Measurements from ENCODE around the gene CFAP99.

DNA sequence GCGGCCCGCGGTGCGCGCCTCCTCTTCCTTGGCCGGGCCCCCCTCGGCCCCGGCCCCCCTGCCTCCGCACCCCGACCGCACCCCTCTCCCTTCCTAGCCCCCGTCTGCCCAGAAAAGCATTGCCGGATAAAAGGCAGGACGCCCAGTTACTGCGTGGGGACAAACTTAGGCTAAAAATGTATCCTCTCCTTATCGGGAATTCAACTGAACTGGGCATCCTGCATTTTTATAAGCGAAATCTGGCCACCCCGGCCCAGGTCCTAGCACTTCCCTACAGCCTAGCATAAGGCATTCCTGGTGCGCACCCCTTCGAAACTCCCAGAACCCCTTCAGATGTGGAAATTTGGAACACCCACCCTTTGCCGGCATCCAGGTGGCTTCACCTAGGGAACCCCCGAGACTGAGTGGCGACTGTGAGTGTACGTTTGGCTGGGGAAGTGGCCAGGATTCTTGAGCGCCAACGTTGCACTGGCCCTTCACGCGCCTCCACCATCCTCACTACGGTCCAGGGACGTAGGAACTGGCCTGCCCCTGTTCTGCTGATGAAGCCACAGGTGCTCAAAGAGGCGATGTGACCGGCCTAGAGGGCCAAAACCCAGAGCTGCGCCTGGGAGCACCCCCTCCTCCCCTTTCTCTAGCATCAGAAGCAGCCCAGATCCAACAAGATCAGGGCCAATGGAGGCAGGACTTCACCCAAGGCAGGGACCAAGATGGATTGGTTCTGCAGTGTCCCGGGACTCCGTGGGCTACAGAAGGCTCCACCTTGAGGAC, 44.4 kb downstream of the CFAP99 start:
- TF ChIP-seq, protein P1, sequence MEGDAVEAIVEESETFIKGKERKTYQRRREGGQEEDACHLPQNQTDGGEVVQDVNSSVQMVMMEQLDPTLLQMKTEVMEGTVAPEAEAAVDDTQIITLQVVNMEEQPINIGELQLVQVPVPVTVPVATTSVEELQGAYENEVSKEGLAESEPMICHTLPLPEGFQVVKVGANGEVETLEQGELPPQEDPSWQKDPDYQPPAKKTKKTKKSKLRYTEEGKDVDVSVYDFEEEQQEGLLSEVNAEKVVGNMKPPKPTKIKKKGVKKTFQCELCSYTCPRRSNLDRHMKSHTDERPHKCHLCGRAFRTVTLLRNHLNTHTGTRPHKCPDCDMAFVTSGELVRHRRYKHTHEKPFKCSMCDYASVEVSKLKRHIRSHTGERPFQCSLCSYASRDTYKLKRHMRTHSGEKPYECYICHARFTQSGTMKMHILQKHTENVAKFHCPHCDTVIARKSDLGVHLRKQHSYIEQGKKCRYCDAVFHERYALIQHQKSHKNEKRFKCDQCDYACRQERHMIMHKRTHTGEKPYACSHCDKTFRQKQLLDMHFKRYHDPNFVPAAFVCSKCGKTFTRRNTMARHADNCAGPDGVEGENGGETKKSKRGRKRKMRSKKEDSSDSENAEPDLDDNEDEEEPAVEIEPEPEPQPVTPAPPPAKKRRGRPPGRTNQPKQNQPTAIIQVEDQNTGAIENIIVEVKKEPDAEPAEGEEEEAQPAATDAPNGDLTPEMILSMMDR (IDR thresholded peaks at IDR 0.05) = no peak
- no peak for TF ChIP-seq POLR2A (IDR thresholded peaks at IDR 0.05)
